ENCODE data around the gene FNDC3A.

Gene FNDC3A

DNA sequence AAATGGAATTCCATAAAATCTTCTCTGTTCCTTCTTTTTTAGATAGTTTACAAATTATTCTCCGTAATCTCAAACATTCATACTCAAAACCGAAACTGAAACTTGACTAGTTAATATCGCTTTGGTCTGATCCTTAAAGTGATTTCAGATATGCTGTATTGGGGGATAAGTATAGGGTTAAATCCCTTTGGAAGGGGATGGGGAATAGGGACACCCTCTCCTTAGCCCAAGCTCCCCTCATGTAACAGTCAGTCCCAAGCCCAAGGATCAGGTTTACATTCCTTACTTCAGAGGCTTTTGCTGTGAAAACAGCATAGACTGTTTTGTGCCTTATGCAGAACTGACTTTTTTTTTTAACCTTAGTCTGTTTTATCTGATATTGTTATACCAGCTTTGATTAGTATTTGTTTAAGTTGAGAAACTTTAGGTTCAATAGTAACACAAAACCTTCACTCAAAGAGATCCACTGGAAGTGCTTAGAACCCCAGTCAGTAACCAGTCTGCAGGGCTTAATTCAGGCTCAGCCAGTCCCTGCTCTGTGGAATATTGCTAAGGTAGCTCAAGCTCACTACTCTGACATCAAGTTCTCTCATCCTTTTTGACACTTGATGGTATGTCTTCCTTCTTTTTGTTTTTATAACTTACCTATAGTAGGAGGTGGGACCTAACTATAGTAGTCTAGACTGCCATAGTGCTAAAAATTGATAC is 282.5 kb downstream of the FNDC3A start:
- no peak for DNase-seq (ENCODE audit: low read depth)

All from stimulated activated CD8-positive, alpha-beta memory T cell treated with anti-CD3 and anti-CD28 coated beads, Interleukin-12 subunit alpha, Interleukin-12 subunit beta, amount 100 ng/mL, for 1 hour (primary cell).